WTC11 (cell line): ENCODE data around the gene POLR2A. TPM values are rescaled to one million over a fixed set of nuclear protein-coding genes. Genes with fewer than 3 reads are reported as not detected.

Experiments used
- ATAC-seq: fragments of 200-7000 bp; cut with Tn5 transposase; 2 replicates; pipeline ENCODE4 v1.10.0; 2021; ENCODE audit warnings: mild to moderate bottlenecking, moderate library complexity
- CTCF ChIA-PET: fragments of 300-600 bp; sonication (Branson Sonifier 250); formaldehyde crosslinking; loops from one replicate; lab custom pipeline; 2021; ENCODE audit warnings: antibody characterized with exemption; lab: Charles Lee
- POLR2A ChIA-PET: fragments of 350-600 bp; sonication (Branson Sonifier 250); formaldehyde crosslinking; loops from one replicate; lab custom pipeline; 2021; ENCODE audit warnings: antibody characterized with exemption; lab: Charles Lee
- DNase-seq: peaks from one replicate; pipeline ENCODE4 v3.0.0; 2021; ENCODE audit warnings: low spot score
- H3K27ac Mint-ChIP-seq: 2 replicates; pipeline ENCODE4 v1.8.0; 2021; ENCODE audit warnings: mixed read lengths
- H3K27me3 Mint-ChIP-seq: 2 replicates; pipeline ENCODE4 v1.8.0; 2021; ENCODE audit warnings: low read depth, mild to moderate bottlenecking, moderate library complexity, mixed read lengths
- H3K36me3 Mint-ChIP-seq: 2 replicates; pipeline ENCODE4 v1.8.0; 2021; ENCODE audit warnings: mixed read lengths
- H3K4me1 Mint-ChIP-seq: 2 replicates; pipeline ENCODE4 v1.8.0; 2022; ENCODE audit warnings: mixed read lengths
- H3K4me3 Mint-ChIP-seq: 2 replicates; pipeline ENCODE4 v1.8.0; 2021; ENCODE audit warnings: mild to moderate bottlenecking, moderate library complexity, mixed read lengths
- H3K9me3 Mint-ChIP-seq: 2 replicates; pipeline ENCODE4 v1.8.0; 2021; ENCODE audit warnings: mixed read lengths
- ETV6 ChIP-seq: sonication (generic); formaldehyde crosslinking; IDR thresholded peaks from 2 replicates; pipeline ENCODE4 v1.8.1; 2022; ENCODE audit warnings: mild to moderate bottlenecking, missing genetic modification reagents
- GRHL2 ChIP-seq: fragments of 250-450 bp; sonication (Bioruptor Pico); IDR thresholded peaks from 2 replicates; pipeline ENCODE4 v1.8.0; 2022; ENCODE audit warnings: mild to moderate bottlenecking, moderate library complexity; ENCODE audit not compliant: insufficient replicate concordance, severe bottlenecking
- GTF2I ChIP-seq: fragments of 250-450 bp; sonication (Bioruptor Pico); conservative IDR thresholded peaks from 2 replicates; pipeline ENCODE4 v1.4.0; 2021; ENCODE audit warnings: mild to moderate bottlenecking
- JAZF1 ChIP-seq: fragments of 250-450 bp; sonication (Bioruptor Pico); IDR thresholded peaks from 2 replicates; pipeline ENCODE4 v1.9.0; 2021; ENCODE audit warnings: moderate library complexity, mild to moderate bottlenecking, inconsistent platforms
- JUN ChIP-seq: sonication (generic); formaldehyde crosslinking; IDR thresholded peaks from 2 replicates; pipeline ENCODE4 v1.8.0; 2023; ENCODE audit warnings: mild to moderate bottlenecking, missing genetic modification reagents
- KAT7 ChIP-seq: sonication (generic); formaldehyde crosslinking; IDR thresholded peaks from 2 replicates; pipeline ENCODE4 v1.8.1; 2023; ENCODE audit warnings: missing genetic modification reagents, mild to moderate bottlenecking, borderline replicate concordance
- MAX ChIP-seq: sonication (generic); formaldehyde crosslinking; IDR thresholded peaks from 2 replicates; pipeline ENCODE4 v1.8.0; 2022; ENCODE audit warnings: mild to moderate bottlenecking, missing genetic modification reagents
- MXD4 ChIP-seq: fragments of 250-450 bp; sonication (Bioruptor Pico); IDR thresholded peaks from 2 replicates; pipeline ENCODE4 v1.8.0; 2021; ENCODE audit warnings: mild to moderate bottlenecking, moderate library complexity, borderline replicate concordance
- MYBL2 ChIP-seq: sonication (generic); formaldehyde crosslinking; IDR thresholded peaks from 2 replicates; pipeline ENCODE4 v1.8.1; 2023; ENCODE audit warnings: mild to moderate bottlenecking, moderate library complexity, missing genetic modification reagents
- NR3C1 ChIP-seq: sonication (generic); formaldehyde crosslinking; conservative IDR thresholded peaks from 2 replicates; pipeline ENCODE4 v1.8.1; 2023; ENCODE audit warnings: low read depth, mild to moderate bottlenecking, missing genetic modification reagents
- PRRX2 ChIP-seq: fragments of 250-450 bp; sonication (Bioruptor Pico); IDR thresholded peaks from 2 replicates; pipeline ENCODE4 v1.8.0; 2021; ENCODE audit warnings: mild to moderate bottlenecking
- TEAD1 ChIP-seq: sonication (generic); formaldehyde crosslinking; IDR thresholded peaks from 2 replicates; pipeline ENCODE4 v1.8.0; 2022; ENCODE audit warnings: mild to moderate bottlenecking, missing genetic modification reagents
- ZNF121 ChIP-seq: sonication (generic); formaldehyde crosslinking; IDR thresholded peaks from 2 replicates; pipeline ENCODE4 v1.8.0; 2023; ENCODE audit warnings: missing genetic modification reagents
- ZNF416 ChIP-seq: fragments of 250-450 bp; sonication (Bioruptor Pico); IDR thresholded peaks from 2 replicates; pipeline ENCODE4 v1.9.0; 2021; ENCODE audit warnings: mild to moderate bottlenecking, inconsistent platforms
- ZNF425 ChIP-seq: fragments of 250-450 bp; sonication (Bioruptor Pico); conservative IDR thresholded peaks from 2 replicates; pipeline ENCODE4 v1.9.0; 2021; ENCODE audit warnings: mild to moderate bottlenecking
- ZNF671 ChIP-seq: fragments of 250-450 bp; sonication (Bioruptor Pico); IDR thresholded peaks from 2 replicates; pipeline ENCODE4 v1.8.0; 2021; ENCODE audit warnings: mild to moderate bottlenecking
- total RNA-seq: library from RNA; stranded (reverse); gene quantifications from 3 replicates; pipeline ENCODE4 v1.2.3, GENCODE V29; 2021
- TF ChIP-seq, protein P1 (sequence below): sonication (generic); formaldehyde crosslinking; IDR thresholded peaks from 2 replicates; pipeline ENCODE4 v1.8.1; 2022; ENCODE audit warnings: mild to moderate bottlenecking, missing genetic modification reagents, moderate library complexity, borderline replicate concordance
- TF ChIP-seq, protein P2 (sequence below): sonication (generic); formaldehyde crosslinking; IDR thresholded peaks from 2 replicates; pipeline ENCODE4 v1.8.0; 2022; ENCODE audit warnings: mild to moderate bottlenecking, missing genetic modification reagents
- TF ChIP-seq, protein P3 (sequence below): sonication (generic); formaldehyde crosslinking; IDR thresholded peaks from 2 replicates; pipeline ENCODE4 v1.8.0; 2022; ENCODE audit warnings: mild to moderate bottlenecking, missing genetic modification reagents
- TF ChIP-seq, protein P4 (sequence below): sonication (generic); formaldehyde crosslinking; IDR thresholded peaks from 2 replicates; pipeline ENCODE4 v1.8.1; 2023; ENCODE audit warnings: mild to moderate bottlenecking, missing genetic modification reagents, moderate library complexity
- TF ChIP-seq, protein P5 (sequence below): sonication (generic); formaldehyde crosslinking; IDR thresholded peaks from 2 replicates; pipeline ENCODE4 v1.8.1; 2023; ENCODE audit warnings: mild to moderate bottlenecking, missing genetic modification reagents

POLR2A gene
- total RNA-seq, 1 experiment from 2014 or later, result 170 TPM

DNA sequence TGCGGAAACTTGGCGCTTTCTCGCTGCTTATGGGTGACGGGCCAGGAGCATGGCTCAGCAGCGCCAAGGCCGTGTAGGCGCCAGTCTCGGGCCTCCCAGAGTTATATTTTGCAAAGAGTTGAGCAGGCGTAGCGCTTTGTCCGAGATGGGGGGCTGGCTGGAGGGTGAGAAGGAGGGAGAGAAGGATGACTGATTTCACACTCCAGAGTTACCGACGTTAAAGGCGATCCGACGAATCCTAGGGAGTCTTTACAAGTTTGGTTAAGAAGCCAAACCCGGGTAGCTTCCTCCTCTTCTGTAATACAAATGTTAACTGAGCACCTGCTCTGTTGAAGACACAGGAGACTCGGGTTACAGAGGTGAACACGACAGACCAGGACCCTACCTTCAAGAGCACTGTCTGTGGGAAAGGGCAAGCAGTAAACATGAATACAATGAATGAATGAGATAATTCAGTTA is 782 bp downstream of the POLR2A start:
- ChIA-PET POLR2A (interaction anchor here (0.6 to 2.2 kb wide), 5 partner anchors 12 to 173 kb away, joined by 3 to 15 read pairs (median 10); partner anchors contain the start of gene MPDU1), CTCF (interaction anchor here (0.7 to 2.4 kb wide), 5 partner anchors 18 to 359 kb away, joined by 3 to 10 read pairs (median 5); partner anchors contain the start of gene TNK1)
- H3K27me3 Mint-ChIP-seq, result no peaks in the 10 kb centered on the region
- TF ChIP-seq, protein P1, sequence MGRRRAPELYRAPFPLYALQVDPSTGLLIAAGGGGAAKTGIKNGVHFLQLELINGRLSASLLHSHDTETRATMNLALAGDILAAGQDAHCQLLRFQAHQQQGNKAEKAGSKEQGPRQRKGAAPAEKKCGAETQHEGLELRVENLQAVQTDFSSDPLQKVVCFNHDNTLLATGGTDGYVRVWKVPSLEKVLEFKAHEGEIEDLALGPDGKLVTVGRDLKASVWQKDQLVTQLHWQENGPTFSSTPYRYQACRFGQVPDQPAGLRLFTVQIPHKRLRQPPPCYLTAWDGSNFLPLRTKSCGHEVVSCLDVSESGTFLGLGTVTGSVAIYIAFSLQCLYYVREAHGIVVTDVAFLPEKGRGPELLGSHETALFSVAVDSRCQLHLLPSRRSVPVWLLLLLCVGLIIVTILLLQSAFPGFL, result no peak
- TF ChIP-seq KAT7 (CRISPR knock-in tag) (no peak), MAX (CRISPR knock-in tag) (0 out of 2 replicates have a peak, but pooled peaks have one; percentile 7), JUN (CRISPR knock-in tag) (no peak), PRRX2 (CRISPR knock-in tag) (no peak), ZNF671 (no peak), ZNF416 (CRISPR knock-in tag) (no peak), ETV6 (CRISPR knock-in tag) (peak; percentile 76; the same call in 1 of the 2 replicates), TEAD1 (CRISPR knock-in tag) (no peak), JAZF1 (CRISPR knock-in tag) (no peak), NR3C1 (CRISPR knock-in tag) (no peak)
- TF ChIP-seq, protein P2, sequence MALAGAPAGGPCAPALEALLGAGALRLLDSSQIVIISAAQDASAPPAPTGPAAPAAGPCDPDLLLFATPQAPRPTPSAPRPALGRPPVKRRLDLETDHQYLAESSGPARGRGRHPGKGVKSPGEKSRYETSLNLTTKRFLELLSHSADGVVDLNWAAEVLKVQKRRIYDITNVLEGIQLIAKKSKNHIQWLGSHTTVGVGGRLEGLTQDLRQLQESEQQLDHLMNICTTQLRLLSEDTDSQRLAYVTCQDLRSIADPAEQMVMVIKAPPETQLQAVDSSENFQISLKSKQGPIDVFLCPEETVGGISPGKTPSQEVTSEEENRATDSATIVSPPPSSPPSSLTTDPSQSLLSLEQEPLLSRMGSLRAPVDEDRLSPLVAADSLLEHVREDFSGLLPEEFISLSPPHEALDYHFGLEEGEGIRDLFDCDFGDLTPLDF (CRISPR knock-in tag), result 0 out of 2 replicates have a peak, but pooled peaks have one; percentile 14
- no peaks in the 10 kb centered on the region for H3K9me3 Mint-ChIP-seq
- DNase-seq (no peak), ATAC-seq (peak; percentile 1)
- peaks cover 7% of the 10 kb centered on the region for H3K36me3 Mint-ChIP-seq
- peak overlapping the region; percentile 90 for H3K4me3 Mint-ChIP-seq
- peaks cover 58% of the 10 kb centered on the region for H3K4me1 Mint-ChIP-seq
- peak overlapping the region; percentile 97 for H3K27ac Mint-ChIP-seq

- Mint-ChIP-seq H3K4me1 (peaks cover 49% of the 10 kb centered on the region), H3K27ac (peak overlapping the region; percentile 47), H3K4me3 (peak overlapping the region; percentile 90), H3K9me3 (no peaks in the 10 kb centered on the region), H3K36me3 (peaks cover 12% of the 10 kb centered on the region), H3K27me3 (no peaks in the 10 kb centered on the region)
- TF ChIP-seq GTF2I (CRISPR knock-in tag), result no peak
- TF ChIP-seq MXD4 (CRISPR knock-in tag), result no peak
- no peak for TF ChIP-seq ZNF121 (CRISPR knock-in tag)
- TF ChIP-seq MYBL2 (CRISPR knock-in tag), result no peak
- TF ChIP-seq ZNF425, result no peak
- TF ChIP-seq, protein P3, sequence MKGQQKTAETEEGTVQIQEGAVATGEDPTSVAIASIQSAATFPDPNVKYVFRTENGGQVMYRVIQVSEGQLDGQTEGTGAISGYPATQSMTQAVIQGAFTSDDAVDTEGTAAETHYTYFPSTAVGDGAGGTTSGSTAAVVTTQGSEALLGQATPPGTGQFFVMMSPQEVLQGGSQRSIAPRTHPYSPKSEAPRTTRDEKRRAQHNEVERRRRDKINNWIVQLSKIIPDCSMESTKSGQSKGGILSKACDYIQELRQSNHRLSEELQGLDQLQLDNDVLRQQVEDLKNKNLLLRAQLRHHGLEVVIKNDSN (CRISPR knock-in tag), result no peak
- no peak for TF ChIP-seq GRHL2 (CRISPR knock-in tag)
- TF ChIP-seq, protein P4, sequence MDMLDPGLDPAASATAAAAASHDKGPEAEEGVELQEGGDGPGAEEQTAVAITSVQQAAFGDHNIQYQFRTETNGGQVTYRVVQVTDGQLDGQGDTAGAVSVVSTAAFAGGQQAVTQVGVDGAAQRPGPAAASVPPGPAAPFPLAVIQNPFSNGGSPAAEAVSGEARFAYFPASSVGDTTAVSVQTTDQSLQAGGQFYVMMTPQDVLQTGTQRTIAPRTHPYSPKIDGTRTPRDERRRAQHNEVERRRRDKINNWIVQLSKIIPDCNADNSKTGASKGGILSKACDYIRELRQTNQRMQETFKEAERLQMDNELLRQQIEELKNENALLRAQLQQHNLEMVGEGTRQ (CRISPR knock-in tag), result no peak
- TF ChIP-seq, protein P5, sequence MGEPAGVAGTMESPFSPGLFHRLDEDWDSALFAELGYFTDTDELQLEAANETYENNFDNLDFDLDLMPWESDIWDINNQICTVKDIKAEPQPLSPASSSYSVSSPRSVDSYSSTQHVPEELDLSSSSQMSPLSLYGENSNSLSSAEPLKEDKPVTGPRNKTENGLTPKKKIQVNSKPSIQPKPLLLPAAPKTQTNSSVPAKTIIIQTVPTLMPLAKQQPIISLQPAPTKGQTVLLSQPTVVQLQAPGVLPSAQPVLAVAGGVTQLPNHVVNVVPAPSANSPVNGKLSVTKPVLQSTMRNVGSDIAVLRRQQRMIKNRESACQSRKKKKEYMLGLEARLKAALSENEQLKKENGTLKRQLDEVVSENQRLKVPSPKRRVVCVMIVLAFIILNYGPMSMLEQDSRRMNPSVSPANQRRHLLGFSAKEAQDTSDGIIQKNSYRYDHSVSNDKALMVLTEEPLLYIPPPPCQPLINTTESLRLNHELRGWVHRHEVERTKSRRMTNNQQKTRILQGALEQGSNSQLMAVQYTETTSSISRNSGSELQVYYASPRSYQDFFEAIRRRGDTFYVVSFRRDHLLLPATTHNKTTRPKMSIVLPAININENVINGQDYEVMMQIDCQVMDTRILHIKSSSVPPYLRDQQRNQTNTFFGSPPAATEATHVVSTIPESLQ (CRISPR knock-in tag), result no peak
- ChIA-PET POLR2A (interaction anchor here (1.8 kb wide), 1 partner anchor 11 kb away, joined by 13 read pairs; no protein-coding TSS in a partner anchor), CTCF (interaction anchor here (0.5 to 2.4 kb wide), 7 partner anchors 16 to 117 kb away, joined by 3 to 10 read pairs (median 5); partner anchors contain the start of gene TNK1)
- ATAC-seq (no peak), DNase-seq (no peak)
Observed at GRCh38 chr17:7486181-7486580, 2.0 kb downstream of the POLR2A start.
